ENCODE results near the gene MYO9A.

DNA sequence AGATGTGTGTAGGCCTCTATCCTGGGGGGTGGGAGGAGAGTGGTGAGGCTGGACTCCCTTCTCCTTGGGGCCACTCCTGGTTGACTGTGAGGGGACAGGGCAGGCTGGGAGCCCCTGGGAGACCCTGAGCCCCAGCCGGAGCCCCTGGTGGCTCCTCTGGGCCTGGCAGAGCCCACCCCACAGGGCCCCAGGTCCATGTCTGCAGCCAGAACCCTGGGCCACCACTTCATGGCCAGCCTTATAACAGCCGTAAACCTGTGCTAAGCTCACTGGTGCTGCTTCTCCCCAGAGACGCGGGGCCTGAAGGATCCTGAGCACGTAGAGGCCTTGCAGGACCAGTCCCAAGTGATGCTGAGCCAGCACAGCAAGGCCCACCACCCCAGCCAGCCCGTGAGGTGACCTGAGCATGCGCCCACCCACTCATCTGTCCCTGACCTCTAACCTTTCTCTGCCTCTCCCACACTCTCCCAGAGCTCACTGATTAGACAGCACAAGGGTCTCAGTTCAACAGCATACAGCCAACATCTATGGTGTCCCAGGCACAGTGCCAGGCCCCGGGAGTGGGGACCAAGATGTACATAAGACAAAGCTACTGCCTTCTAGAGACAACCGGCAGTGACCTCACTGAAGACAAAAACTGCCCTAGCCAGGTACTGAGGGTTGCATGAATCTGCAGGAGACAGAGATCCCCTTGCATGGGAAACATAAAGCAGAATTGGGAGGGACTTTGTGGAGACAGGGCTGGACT, 304.1 kb downstream of the MYO9A start:
- no peak for TF ChIP-seq ZFX (IDR thresholded peaks at IDR 0.05)
- TF ChIP-seq, protein P1, sequence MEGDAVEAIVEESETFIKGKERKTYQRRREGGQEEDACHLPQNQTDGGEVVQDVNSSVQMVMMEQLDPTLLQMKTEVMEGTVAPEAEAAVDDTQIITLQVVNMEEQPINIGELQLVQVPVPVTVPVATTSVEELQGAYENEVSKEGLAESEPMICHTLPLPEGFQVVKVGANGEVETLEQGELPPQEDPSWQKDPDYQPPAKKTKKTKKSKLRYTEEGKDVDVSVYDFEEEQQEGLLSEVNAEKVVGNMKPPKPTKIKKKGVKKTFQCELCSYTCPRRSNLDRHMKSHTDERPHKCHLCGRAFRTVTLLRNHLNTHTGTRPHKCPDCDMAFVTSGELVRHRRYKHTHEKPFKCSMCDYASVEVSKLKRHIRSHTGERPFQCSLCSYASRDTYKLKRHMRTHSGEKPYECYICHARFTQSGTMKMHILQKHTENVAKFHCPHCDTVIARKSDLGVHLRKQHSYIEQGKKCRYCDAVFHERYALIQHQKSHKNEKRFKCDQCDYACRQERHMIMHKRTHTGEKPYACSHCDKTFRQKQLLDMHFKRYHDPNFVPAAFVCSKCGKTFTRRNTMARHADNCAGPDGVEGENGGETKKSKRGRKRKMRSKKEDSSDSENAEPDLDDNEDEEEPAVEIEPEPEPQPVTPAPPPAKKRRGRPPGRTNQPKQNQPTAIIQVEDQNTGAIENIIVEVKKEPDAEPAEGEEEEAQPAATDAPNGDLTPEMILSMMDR (conservative IDR thresholded peaks at IDR 0.05), result no peak
